GM10266 (cell line): ENCODE results near the gene STX12.
"Not testable (repeated sequence)": the region's sequence is repeated elsewhere in the genome, so short reads cannot be mapped to it uniquely, and the experiment has no call there.

Source experiments
- DNase-seq: peaks from one replicate; pipeline ENCODE4 v3.0.0; 2012; ENCODE audit errors: extremely low spot score
- TF ChIP-seq, protein P1 (sequence below): IDR thresholded peaks from 2 replicates; pipeline ENCODE4 v1.5.1; 2012; ENCODE audit warnings: mild to moderate bottlenecking, low read depth; ENCODE audit not compliant: control insufficient read depth, insufficient read depth; ENCODE audit errors: missing control alignments

STX12 gene

DNA sequence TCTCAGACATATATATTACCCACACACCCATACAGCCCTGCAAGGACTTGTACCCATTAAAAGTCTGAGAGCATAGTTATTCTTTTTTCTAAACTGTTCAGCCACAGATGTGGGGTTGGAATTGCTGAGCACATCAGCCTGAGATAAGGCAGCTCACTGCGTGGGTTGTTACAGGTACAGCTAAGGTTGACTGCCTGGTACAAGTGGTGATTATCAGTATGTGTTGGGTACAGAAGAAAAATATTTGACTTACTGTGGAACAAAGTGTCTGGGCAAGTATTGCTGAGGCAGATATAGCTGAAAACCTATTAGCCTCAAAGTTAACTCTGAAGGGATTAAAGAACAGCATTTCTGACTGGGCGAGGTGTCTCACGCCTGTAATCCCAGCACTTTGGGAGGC is 5.0 kb downstream of the STX12 start:
- TF ChIP-seq, protein P1, sequence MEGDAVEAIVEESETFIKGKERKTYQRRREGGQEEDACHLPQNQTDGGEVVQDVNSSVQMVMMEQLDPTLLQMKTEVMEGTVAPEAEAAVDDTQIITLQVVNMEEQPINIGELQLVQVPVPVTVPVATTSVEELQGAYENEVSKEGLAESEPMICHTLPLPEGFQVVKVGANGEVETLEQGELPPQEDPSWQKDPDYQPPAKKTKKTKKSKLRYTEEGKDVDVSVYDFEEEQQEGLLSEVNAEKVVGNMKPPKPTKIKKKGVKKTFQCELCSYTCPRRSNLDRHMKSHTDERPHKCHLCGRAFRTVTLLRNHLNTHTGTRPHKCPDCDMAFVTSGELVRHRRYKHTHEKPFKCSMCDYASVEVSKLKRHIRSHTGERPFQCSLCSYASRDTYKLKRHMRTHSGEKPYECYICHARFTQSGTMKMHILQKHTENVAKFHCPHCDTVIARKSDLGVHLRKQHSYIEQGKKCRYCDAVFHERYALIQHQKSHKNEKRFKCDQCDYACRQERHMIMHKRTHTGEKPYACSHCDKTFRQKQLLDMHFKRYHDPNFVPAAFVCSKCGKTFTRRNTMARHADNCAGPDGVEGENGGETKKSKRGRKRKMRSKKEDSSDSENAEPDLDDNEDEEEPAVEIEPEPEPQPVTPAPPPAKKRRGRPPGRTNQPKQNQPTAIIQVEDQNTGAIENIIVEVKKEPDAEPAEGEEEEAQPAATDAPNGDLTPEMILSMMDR: no peak
- DNase-seq: no peak

DNA sequence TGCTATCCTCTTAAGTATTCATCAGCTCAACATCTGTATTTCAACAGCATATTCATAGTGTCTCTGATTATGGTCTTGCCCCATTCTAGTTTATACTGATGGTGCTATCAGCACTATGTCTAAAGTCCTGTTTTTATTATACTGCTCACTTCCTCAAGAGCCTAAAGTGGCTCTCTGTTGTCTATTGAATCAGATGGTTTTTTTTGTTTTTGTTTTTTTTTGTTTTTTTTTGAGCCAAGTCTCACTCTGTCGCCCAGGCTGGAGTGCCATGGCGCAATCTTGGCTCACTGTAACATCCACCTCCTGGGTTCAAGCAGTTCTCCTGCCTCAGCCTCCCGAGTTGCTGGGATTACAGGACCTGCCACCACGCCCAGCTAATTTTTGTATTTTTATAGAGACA is 6.1 kb downstream of the STX12 start:
- TF ChIP-seq, protein P1: no peak
- DNase-seq: no peak

DNA sequence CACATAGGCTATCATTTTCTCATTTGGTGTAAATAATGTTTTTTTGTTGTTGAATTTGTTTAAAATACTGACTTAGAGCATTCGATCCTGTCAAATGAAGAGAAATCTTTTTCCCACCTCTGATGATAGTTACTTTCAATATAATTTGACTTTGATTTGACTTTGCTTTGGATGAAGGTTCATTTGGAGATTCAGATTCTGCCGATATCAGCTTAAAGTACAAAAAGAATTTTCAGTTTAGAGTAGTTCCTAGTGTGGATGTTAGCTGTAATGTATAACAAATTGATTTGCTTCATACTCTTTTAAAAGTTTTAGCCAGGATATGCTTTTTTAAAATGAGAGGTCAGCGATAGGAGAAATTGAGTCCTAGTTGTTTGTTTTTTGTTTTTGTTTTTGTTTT is 9.9 kb downstream of the STX12 start:
- TF ChIP-seq, protein P1: no peak

DNA sequence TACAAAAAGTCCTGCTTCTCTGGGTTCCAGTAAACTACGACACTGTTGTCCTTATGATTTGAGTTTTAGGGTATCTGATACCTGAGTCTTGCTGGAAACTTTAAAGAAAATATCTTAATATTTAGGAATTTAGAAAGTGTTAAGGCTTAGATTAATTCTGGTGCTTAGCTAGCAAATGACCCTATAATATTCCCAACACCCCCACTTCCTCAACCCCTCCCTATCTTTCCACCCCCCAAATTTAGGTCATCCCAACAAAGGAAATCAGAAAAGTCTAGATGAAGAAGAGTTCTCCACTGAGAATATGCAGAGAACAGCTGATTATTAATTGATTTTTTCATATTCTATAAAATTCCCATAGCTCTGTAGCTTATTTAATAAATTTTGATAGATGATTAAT is 11.7 kb downstream of the STX12 start:
- no peak for DNase-seq
- TF ChIP-seq, protein P1: no peak

More for the DNA sequence above, 9.9 kb downstream of the STX12 start:
- DNase-seq: no peak

DNA sequence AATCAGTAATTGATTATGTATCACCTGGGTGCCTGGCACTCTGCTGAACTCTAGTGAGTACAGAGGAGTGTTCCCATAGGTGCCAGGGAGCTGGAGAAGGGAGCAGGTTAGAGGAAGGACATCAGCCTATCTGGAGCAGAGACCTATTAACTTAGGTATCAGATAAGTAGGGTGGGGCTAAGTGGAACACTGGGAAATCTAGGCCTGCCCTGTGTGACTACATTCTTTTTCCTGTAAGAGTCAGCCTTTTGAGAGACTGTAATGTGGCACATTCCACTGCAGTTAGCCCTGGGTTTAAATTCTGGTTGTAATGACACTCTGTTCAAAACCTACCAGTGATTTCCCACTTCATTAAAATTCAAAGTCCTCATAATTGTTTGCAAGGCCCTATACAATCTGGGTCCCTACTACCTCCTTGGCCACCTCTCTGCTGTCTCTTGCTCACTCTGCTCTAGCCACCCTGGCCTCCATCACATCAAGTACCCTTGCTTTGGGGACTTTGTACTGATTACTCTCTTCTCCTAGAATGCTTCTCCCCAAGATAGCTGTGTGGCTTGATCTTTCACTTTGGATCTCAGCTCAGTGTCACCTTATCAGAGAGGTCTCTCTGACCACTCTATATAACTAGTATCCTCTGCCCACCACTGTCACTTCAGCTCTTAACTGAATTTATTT is 12.9 kb downstream of the STX12 start:
- DNase-seq: no peak
- TF ChIP-seq, protein P1: no peak

DNA sequence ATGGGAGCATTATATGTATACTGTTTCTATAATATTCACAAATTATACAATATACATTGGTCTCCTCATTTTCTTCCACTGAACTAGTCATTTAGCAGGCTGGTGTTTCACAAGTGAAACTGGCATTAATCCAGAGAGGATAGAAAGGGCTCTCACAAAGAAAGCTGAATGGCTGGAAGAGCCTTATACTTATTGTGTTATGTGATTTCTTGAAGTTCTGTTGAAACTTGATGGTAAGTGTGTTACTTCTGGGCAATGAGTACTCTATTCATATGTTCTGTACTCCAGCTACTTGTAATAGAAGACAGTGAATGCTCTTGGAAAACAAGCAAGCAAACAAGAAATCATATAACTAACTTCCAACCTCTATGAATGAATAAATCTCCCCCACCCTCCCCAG is 14.9 kb downstream of the STX12 start:
- TF ChIP-seq, protein P1: no peak
- no peak for DNase-seq

DNA sequence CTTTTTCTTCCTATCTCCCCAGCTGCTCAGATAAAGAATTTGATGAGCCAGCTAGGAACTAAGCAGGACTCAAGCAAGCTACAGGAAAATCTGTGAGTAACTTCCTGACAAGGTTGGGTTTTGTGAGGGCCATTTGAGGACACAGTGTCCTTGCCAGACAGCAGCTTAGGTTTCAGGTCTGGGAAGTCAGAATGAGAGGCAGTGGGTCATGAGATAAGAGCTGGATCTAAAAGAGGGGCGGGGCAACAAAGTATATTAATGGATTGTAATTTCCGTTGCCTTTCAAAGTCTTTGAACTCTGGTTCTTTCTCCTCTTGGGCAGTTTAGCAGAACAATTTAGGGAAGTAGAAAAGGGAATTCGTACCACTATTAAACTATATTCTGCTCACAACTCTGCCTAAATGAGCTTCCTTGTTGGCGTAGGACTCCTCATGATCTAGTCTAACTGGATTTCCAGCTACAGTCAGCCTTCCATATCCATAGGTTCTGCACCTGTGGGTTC is 16.6 kb downstream of the STX12 start:
- no peak for DNase-seq
- TF ChIP-seq, protein P1: no peak

DNA sequence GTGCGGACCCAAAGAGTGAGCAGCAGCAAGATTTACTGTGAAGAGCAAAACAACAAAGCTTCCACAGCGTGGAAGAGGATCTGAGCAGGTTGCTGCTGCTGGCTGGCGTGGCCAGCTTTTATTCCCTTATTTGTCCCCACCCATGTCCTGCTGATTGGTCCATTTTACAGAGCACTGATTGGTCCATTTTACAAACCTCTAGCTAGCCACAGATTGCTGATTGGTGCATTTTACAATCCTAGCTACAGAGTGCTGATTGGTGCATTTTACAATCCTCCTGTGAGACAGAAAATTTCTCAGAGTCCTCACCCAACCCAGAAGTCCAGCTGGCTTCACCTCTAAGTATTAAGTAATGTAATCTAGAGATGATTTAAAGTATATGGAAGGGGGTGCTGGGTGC is 17.3 kb downstream of the STX12 start:
- not testable (repeated sequence) for DNase-seq
